ENCODE data around the gene XIRP2.
"Not testable (repeated sequence)": the region's sequence is repeated elsewhere in the genome, so short reads cannot be mapped to it uniquely, and the experiment has no call there.

GRCh38 chr2:167034976-167035375, 146.7 kb downstream of the XIRP2 start:
- TF ChIP-seq POLR2A (IDR thresholded peaks at IDR 0.05); CTCF (IDR thresholded peaks at IDR 0.05 in 4 of 5, conservative IDR thresholded peaks at IDR 0.05 in 1 of 5): not testable (repeated sequence)
